Measurements from ENCODE around the gene DISP2.

The DISP2 gene

DNA sequence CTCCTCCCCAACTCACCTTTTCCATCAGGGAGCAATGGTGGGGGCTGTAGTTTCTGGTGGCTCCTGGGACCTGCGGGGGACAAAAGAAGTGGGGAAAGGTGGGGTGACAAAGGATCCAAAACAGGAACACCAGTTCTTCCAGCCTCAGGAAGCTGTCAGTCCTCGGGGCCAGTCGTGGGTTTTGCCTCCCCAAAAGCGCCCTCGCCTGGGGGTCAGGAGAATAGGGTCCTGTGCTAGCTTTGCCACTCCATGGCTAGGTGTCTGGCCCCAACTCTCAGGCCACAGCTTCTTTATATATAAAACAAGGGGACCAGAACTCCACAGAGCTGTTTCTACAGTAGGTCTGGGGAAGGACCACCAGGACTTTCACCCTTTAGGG, 21.3 kb upstream of the DISP2 start:
- whole genome bisulfite sequencing, 2 experiments (ENCODE audit: insufficient coverage in 2 of 2), result 29 to 45% methylated on average over 1 to 2 of the region's 5 CpGs
- Histone ChIP-seq H3K4me3 (ENCODE audit: extremely low read depth, insufficient read depth, low read length, poor library complexity, severe bottlenecking) (no peak overlapping the region), H3K4me1 (ENCODE audit: control insufficient read depth, insufficient read depth, low read length, poor library complexity, severe bottlenecking) (peaks cover 58% of the 10 kb centered on the region), H3K9me3 (ENCODE audit: control insufficient read depth, low read length) (no peaks in the 10 kb centered on the region), H3K36me3 (ENCODE audit: control insufficient read depth, insufficient read depth, low read length) (peaks cover 8% of the 10 kb centered on the region), H3K27ac (ENCODE audit: low read depth, low read length, severe bottlenecking) (no peak overlapping the region)

DNA sequence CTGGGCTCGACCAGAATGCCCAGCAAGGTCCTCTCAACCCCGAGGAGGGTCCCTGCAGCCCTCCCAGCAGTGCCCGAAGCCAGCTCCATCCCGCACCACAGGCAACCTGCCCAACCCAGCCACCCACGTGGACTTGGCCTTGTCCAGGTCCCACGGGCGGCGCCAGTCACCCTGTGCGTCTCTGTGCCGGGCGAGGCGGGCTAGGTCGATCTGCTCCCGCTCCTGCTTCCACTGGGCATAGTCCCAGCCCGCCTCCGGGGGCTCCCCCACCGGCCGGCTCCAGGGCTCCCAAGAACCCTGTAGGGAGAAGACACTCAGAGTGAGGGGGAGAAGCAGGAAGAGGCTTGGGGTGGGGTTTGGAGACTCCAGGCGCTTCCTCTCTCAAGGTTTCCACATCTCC, 20.4 kb upstream of the DISP2 start:
- whole genome bisulfite sequencing, 2 experiments (ENCODE audit: insufficient coverage in 2 of 2), result 61 to 79% methylated on average over 5 to 6 of the region's 19 CpGs
- Histone ChIP-seq H3K27ac (ENCODE audit: low read depth, low read length, severe bottlenecking) (no peak overlapping the region), H3K9me3 (ENCODE audit: control insufficient read depth, low read length) (no peaks in the 10 kb centered on the region), H3K4me1 (ENCODE audit: control insufficient read depth, insufficient read depth, low read length, poor library complexity, severe bottlenecking) (peaks cover 61% of the 10 kb centered on the region), H3K36me3 (ENCODE audit: control insufficient read depth, insufficient read depth, low read length) (no peaks in the 10 kb centered on the region), H3K4me3 (ENCODE audit: extremely low read depth, insufficient read depth, low read length, poor library complexity, severe bottlenecking) (no peak overlapping the region)

- peak overlapping the region; percentile 71 for H3K27ac ChIP-seq (ENCODE audit: low read depth, low read length, severe bottlenecking)
- H3K4me3 ChIP-seq (ENCODE audit: extremely low read depth, insufficient read depth, low read length, poor library complexity, severe bottlenecking), result no peak overlapping the region
- H3K4me1 ChIP-seq (ENCODE audit: control insufficient read depth, insufficient read depth, low read length, poor library complexity, severe bottlenecking), result peaks cover 63% of the 10 kb centered on the region
- H3K36me3 ChIP-seq (ENCODE audit: control insufficient read depth, insufficient read depth, low read length), result no peaks in the 10 kb centered on the region
- WGBS, 2 experiments (ENCODE audit: insufficient coverage in 2 of 2), result 0 to 37% methylated on average over 2 to 11 of the region's 11 CpGs
- no peaks in the 10 kb centered on the region for H3K9me3 ChIP-seq (ENCODE audit: control insufficient read depth, low read length)
Observed at GRCh38 chr15:40338041-40338657, 19.9 kb upstream of the DISP2 start.

DNA sequence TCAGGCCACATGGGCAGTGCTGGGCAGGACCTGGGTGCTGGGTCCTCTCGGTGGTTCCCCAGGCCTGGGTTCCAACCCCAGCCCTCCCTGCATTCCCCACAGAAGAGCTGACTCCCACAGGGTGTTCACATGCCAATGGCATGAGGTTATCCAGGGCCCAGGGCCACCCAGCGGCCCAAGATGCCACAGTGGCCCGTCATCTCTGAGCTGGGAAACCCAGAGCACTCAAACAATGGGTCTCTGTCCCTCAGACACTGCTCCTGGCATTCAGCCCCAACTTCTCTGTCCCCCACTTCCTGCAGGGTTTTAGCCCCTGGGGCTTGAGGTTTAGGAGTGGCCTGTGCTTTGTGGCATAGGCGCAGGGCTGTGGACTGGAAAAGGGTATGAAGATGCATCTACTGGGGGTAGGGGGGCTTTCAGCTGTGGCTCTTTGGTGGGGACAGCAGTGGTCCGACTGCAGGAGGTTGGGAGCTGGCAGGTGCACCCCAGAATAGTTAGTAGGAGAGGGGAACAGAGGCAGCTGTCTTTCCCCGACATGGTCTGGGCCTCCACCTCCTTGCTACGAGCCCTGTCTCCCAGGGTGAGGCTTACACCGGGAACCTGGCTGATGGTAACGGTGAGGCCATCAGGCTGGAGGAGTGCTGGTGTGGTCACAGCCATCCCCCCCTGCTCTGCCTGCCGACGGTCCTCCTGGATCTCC, 18.9 kb upstream of the DISP2 start:
- Histone ChIP-seq H3K4me1 (ENCODE audit: control insufficient read depth, insufficient read depth, low read length, poor library complexity, severe bottlenecking) (peaks cover 62% of the 10 kb centered on the region), H3K4me3 (ENCODE audit: extremely low read depth, insufficient read depth, low read length, poor library complexity, severe bottlenecking) (no peak overlapping the region), H3K27ac (ENCODE audit: low read depth, low read length, severe bottlenecking) (peak overlapping the region; percentile 71), H3K36me3 (ENCODE audit: control insufficient read depth, insufficient read depth, low read length) (no peaks in the 10 kb centered on the region), H3K9me3 (ENCODE audit: control insufficient read depth, low read length) (no peaks in the 10 kb centered on the region)
- WGBS, 2 experiments (ENCODE audit: insufficient coverage in 2 of 2), result 87 to 94% methylated on average over 7 to 11 of the region's 11 CpGs

DNA sequence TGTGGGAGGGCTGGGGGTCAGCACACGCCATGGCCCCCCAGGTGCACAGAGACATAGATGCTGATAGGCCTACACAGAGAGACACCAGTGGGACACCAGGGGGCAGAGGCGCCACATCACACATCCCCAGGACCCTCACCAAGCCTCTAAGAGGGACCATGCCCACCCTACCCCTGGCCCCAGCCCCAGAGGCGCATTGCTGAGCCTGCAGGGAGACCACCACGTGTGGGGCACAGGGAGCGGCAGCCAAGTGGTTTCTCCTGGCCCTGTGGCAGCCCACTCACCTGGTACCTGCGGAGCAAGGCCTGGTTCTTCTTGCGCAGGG, 18.4 kb upstream of the DISP2 start:
- Histone ChIP-seq H3K4me3 (ENCODE audit: extremely low read depth, insufficient read depth, low read length, poor library complexity, severe bottlenecking) (no peak overlapping the region), H3K4me1 (ENCODE audit: control insufficient read depth, insufficient read depth, low read length, poor library complexity, severe bottlenecking) (peaks cover 58% of the 10 kb centered on the region), H3K9me3 (ENCODE audit: control insufficient read depth, low read length) (no peaks in the 10 kb centered on the region), H3K36me3 (ENCODE audit: control insufficient read depth, insufficient read depth, low read length) (no peaks in the 10 kb centered on the region), H3K27ac (ENCODE audit: low read depth, low read length, severe bottlenecking) (peak overlapping the region; percentile 71)
- 89 to 91% methylated on average over 5 to 7 of the region's 7 CpGs for WGBS, 2 experiments (ENCODE audit: insufficient coverage in 2 of 2)

DNA sequence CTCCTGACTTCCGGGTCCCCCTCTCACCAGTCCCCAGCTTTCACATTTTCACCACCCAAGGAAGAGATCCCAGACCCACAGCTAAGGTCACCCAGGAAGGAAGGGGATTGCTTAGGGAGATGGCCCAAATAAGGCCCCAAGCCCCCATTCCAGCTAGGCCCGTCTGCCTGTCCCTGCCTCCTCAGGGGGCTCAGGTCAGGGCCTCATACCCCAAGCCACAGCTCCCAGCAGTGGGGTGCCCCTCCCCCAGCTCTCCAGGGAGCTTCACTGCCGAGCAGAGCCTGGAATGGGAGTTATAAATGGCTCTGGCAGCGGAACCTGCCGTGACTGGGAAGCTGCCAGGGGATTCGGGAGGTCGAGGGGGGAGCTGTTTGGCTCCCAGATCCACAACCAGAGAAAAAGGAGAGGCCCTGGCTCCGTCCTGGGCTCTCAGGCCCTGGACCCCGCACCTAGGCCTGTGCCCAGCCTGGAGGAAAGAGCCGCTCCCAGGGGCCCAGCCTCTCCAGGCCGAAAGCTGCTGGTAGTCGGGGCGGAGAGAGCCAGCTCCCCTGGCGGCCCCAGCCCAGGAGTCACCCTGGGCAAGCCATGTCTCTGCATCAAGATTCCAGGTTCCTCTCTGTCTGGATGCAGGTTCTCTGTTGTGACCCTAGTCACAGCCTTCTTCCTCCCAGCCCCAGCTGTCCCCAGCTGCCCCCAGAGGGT, 17.8 kb upstream of the DISP2 start:
- WGBS, 2 experiments (ENCODE audit: insufficient coverage in 2 of 2), result 71 to 78% methylated on average over 13 of the region's 14 CpGs
- H3K4me1 ChIP-seq (ENCODE audit: control insufficient read depth, insufficient read depth, low read length, poor library complexity, severe bottlenecking), result peaks cover 52% of the 10 kb centered on the region
- no peak overlapping the region for H3K4me3 ChIP-seq (ENCODE audit: extremely low read depth, insufficient read depth, low read length, poor library complexity, severe bottlenecking)
- H3K27ac ChIP-seq (ENCODE audit: low read depth, low read length, severe bottlenecking), result peak overlapping the region; percentile 57
- no peaks in the 10 kb centered on the region for H3K9me3 ChIP-seq (ENCODE audit: control insufficient read depth, low read length)
- no peaks in the 10 kb centered on the region for H3K36me3 ChIP-seq (ENCODE audit: control insufficient read depth, insufficient read depth, low read length)

GRCh38 chr15:40340740-40341400, 17.1 kb upstream of the DISP2 start, which contains the start of gene CCDC9B:
CCDC9B (minus strand) TSS chr15:40340939; CDS start chr15:40340819, 120 bp downstream.
- Histone ChIP-seq H3K4me3 (ENCODE audit: extremely low read depth, insufficient read depth, low read length, poor library complexity, severe bottlenecking) (no peak within 1 kb of the TSS), H3K9me3 (ENCODE audit: control insufficient read depth, low read length) (no peaks in the 10 kb centered on the region), H3K36me3 (ENCODE audit: control insufficient read depth, insufficient read depth, low read length) (no peaks in the 10 kb centered on the region), H3K27ac (ENCODE audit: low read depth, low read length, severe bottlenecking) (peak within 1 kb of the TSS; percentile 57), H3K4me1 (ENCODE audit: control insufficient read depth, insufficient read depth, low read length, poor library complexity, severe bottlenecking) (peaks cover 51% of the 10 kb centered on the region)
- WGBS, 2 experiments (ENCODE audit: insufficient coverage in 2 of 2), result 64 to 66% methylated on average over 12 to 16 of the region's 17 CpGs

GRCh38 chr15:40342416-40343320, 15.4 kb upstream of the DISP2 start:
- H3K4me3 ChIP-seq (ENCODE audit: extremely low read depth, insufficient read depth, low read length, poor library complexity, severe bottlenecking), result no peak overlapping the region
- peak overlapping the region; percentile 69 for H3K27ac ChIP-seq (ENCODE audit: low read depth, low read length, severe bottlenecking)
- no peaks in the 10 kb centered on the region for H3K36me3 ChIP-seq (ENCODE audit: control insufficient read depth, insufficient read depth, low read length)
- 76 to 89% methylated on average over 2 to 3 of the region's 7 CpGs for WGBS, 2 experiments (ENCODE audit: insufficient coverage in 2 of 2)
- peaks cover 48% of the 10 kb centered on the region for H3K4me1 ChIP-seq (ENCODE audit: control insufficient read depth, insufficient read depth, low read length, poor library complexity, severe bottlenecking)
- no peaks in the 10 kb centered on the region for H3K9me3 ChIP-seq (ENCODE audit: control insufficient read depth, low read length)

- Histone ChIP-seq H3K4me3 (ENCODE audit: extremely low read depth, insufficient read depth, low read length, poor library complexity, severe bottlenecking) (no peak overlapping the region), H3K4me1 (ENCODE audit: control insufficient read depth, insufficient read depth, low read length, poor library complexity, severe bottlenecking) (peaks cover 44% of the 10 kb centered on the region), H3K36me3 (ENCODE audit: control insufficient read depth, insufficient read depth, low read length) (no peaks in the 10 kb centered on the region), H3K27ac (ENCODE audit: low read depth, low read length, severe bottlenecking) (peak overlapping the region; percentile 69), H3K9me3 (ENCODE audit: control insufficient read depth, low read length) (no peaks in the 10 kb centered on the region)
- 76 to 84% methylated on average over 9 to 10 of the region's 10 CpGs for WGBS, 2 experiments (ENCODE audit: insufficient coverage in 2 of 2)
Observed at GRCh38 chr15:40343512-40343911, 14.5 kb upstream of the DISP2 start.

DNA sequence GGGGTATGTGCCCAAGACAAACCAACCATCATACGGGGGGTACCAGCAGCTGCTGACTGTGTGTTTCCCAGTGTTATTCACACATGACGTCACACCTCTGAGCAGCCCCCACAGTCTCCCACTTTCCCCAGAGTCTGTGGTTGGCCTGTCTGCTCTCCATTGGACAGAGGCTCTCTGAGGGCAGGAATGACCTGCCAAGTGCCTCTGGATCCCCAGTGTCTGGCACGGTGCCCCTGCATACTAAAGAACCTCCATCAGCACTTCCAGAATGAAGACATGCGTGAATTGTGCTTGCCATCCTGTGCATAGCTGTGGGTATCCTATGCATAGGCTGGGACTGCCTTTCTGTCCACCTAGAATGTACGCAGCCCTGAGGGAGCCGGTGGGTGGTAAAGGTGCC, 13.8 kb upstream of the DISP2 start:
- no peaks in the 10 kb centered on the region for H3K36me3 ChIP-seq (ENCODE audit: control insufficient read depth, insufficient read depth, low read length)
- 66 to 88% methylated on average over 4 to 6 of the region's 6 CpGs for WGBS, 2 experiments (ENCODE audit: insufficient coverage in 2 of 2)
- H3K9me3 ChIP-seq (ENCODE audit: control insufficient read depth, low read length), result no peaks in the 10 kb centered on the region
- H3K27ac ChIP-seq (ENCODE audit: low read depth, low read length, severe bottlenecking), result peak overlapping the region; percentile 69
- peaks cover 37% of the 10 kb centered on the region for H3K4me1 ChIP-seq (ENCODE audit: control insufficient read depth, insufficient read depth, low read length, poor library complexity, severe bottlenecking)
- no peak overlapping the region for H3K4me3 ChIP-seq (ENCODE audit: extremely low read depth, insufficient read depth, low read length, poor library complexity, severe bottlenecking)

Data from mesodermal cell (in vitro differentiated cells).